ENCODE results near the gene CAMK1D. TPM values are rescaled to one million over a fixed set of nuclear protein-coding genes. Genes with fewer than 3 reads are reported as not detected.

CAMK1D gene
- total RNA-seq, 3 donors from 2014 or later = 4.4 to 17.3 (median 5.2) TPM

GRCh38 chr10:12382956-12383531 is 33.7 kb downstream of the CAMK1D start:
- TF ChIP-seq POLR2A (IDR thresholded peaks at IDR 0.05) (no peak), POLR2AphosphoS5 (IDR thresholded peaks at IDR 0.05) (no peak), CTCF (IDR thresholded peaks at IDR 0.05) (no peak)
- no peaks in the 10 kb centered on the region for H3K4me1 ChIP-seq
- no peaks in the 10 kb centered on the region for H3K36me3 ChIP-seq
- no peak for DNase-seq (ENCODE audit: low spot score in 2 of 2)
- H3K27ac ChIP-seq = no peak overlapping the region
- no peaks in the 10 kb centered on the region for H3K27me3 ChIP-seq
- H3K4me3 ChIP-seq = no peak overlapping the region
- intact Hi-C loops (cut with DNase I; ENCODE audit: low total_unique reads) = no loop called here
- peaks cover 0 to 5% of the 10 kb centered on the region in 2 donors for H3K9me3 ChIP-seq

- intact Hi-C loops (cut with DNase I; ENCODE audit: low total_unique reads) = no loop called here
- H3K4me3 ChIP-seq = no peak overlapping the region
- H3K9me3 ChIP-seq = peaks cover 0 to 5% of the 10 kb centered on the region in 2 donors
- TF ChIP-seq CTCF (IDR thresholded peaks at IDR 0.05) (no peak), POLR2AphosphoS5 (IDR thresholded peaks at IDR 0.05) (no peak), POLR2A (IDR thresholded peaks at IDR 0.05) (no peak)
- H3K27me3 ChIP-seq = no peaks in the 10 kb centered on the region
- H3K27ac ChIP-seq = no peak overlapping the region
- no peaks in the 10 kb centered on the region for H3K36me3 ChIP-seq
- no peak for DNase-seq (ENCODE audit: low spot score in 2 of 2)
- no peaks in the 10 kb centered on the region for H3K4me1 ChIP-seq
Observed at GRCh38 chr10:12384906-12385305, 35.6 kb downstream of the CAMK1D start.

- TF ChIP-seq CTCF (IDR thresholded peaks at IDR 0.05) (no peak), POLR2A (IDR thresholded peaks at IDR 0.05) (no peak), POLR2AphosphoS5 (IDR thresholded peaks at IDR 0.05) (no peak)
- H3K4me3 ChIP-seq = no peak overlapping the region
- DNase-seq (ENCODE audit: low spot score in 2 of 2) = no peak
- intact Hi-C loops (cut with DNase I; ENCODE audit: low total_unique reads) = no loop called here
- no peaks in the 10 kb centered on the region for H3K27me3 ChIP-seq
- H3K4me1 ChIP-seq = no peaks in the 10 kb centered on the region
- no peak overlapping the region for H3K27ac ChIP-seq
- peaks cover 0 to 5% of the 10 kb centered on the region in 2 donors for H3K9me3 ChIP-seq
- H3K36me3 ChIP-seq = no peaks in the 10 kb centered on the region
Observed at GRCh38 chr10:12387561-12388210, 38.3 kb downstream of the CAMK1D start.

- Histone ChIP-seq H3K36me3 (no peaks in the 10 kb centered on the region), H3K4me3 (no peak overlapping the region), H3K9me3 (peaks cover 0 to 5% of the 10 kb centered on the region in 2 donors), H3K27me3 (no peaks in the 10 kb centered on the region), H3K27ac (peak overlapping the region in 1 of 2 donors; percentile 54), H3K4me1 (no peaks in the 10 kb centered on the region)
- TF ChIP-seq CTCF (IDR thresholded peaks at IDR 0.05) (no peak), POLR2AphosphoS5 (IDR thresholded peaks at IDR 0.05) (no peak), POLR2A (IDR thresholded peaks at IDR 0.05) (no peak)
- no peak for DNase-seq (ENCODE audit: low spot score in 2 of 2)
- intact Hi-C loops (cut with DNase I; ENCODE audit: low total_unique reads) = no loop called here
Observed at GRCh38 chr10:12388671-12389070, 39.3 kb downstream of the CAMK1D start.

GRCh38 chr10:12389154-12389734 is 39.9 kb downstream of the CAMK1D start:
- no peaks in the 10 kb centered on the region for H3K36me3 ChIP-seq
- peaks cover 0 to 5% of the 10 kb centered on the region in 2 donors for H3K9me3 ChIP-seq
- intact Hi-C loops (cut with DNase I; ENCODE audit: low total_unique reads) = no loop called here
- peak; percentile 44 to 70 for DNase-seq (ENCODE audit: low spot score in 2 of 2)
- H3K4me1 ChIP-seq = no peaks in the 10 kb centered on the region
- TF ChIP-seq CTCF (IDR thresholded peaks at IDR 0.05) (no peak), POLR2AphosphoS5 (IDR thresholded peaks at IDR 0.05) (no peak), POLR2A (IDR thresholded peaks at IDR 0.05) (no peak)
- peak overlapping the region; percentile 41 to 54 for H3K27ac ChIP-seq
- H3K27me3 ChIP-seq = no peaks in the 10 kb centered on the region
- H3K4me3 ChIP-seq = no peak overlapping the region

Measured in breast epithelium (tissue), 4 donors.